Mesenchymal stem cell (in vitro differentiated cells and primary cell): ENCODE results near the gene ALKBH4.

ENCODE experiments used
- DNase-seq: peaks from one replicate; pipeline ENCODE4 v3.0.0-alpha.2; 2013
- H2AFZ ChIP-seq: one replicate; pipeline ENCODE4 v1.6.1; 2013; ENCODE audit warnings: low read depth, mild to moderate bottlenecking, control low read depth, inconsistent platforms, low read length, moderate library complexity
- H2AK5ac ChIP-seq: 2 replicates; pipeline ENCODE4 v1.6.1; 2013; ENCODE audit warnings: low read length, moderate library complexity, mild to moderate bottlenecking, inconsistent platforms; ENCODE audit not compliant: severe bottlenecking
- H2BK120ac ChIP-seq: one replicate; pipeline ENCODE4 v1.6.1; 2013; ENCODE audit warnings: low read depth, mild to moderate bottlenecking, inconsistent platforms, low read length, moderate library complexity
- H2BK12ac ChIP-seq, 2 experiments: one replicate each; pipeline ENCODE4 v1.6.1; 2013; ENCODE audit warnings: inconsistent platforms in 2 of 2, low read length in 2 of 2, mild to moderate bottlenecking in 2 of 2, moderate library complexity in 2 of 2, control low read depth in 1 of 2
- H2BK15ac ChIP-seq: one replicate; pipeline ENCODE4 v1.6.1; 2013; ENCODE audit warnings: mild to moderate bottlenecking, low read depth, inconsistent platforms; ENCODE audit not compliant: poor library complexity, severe bottlenecking
- H2BK5ac ChIP-seq: 2 replicates; pipeline ENCODE4 v1.6.1; 2013; ENCODE audit warnings: low read depth, mild to moderate bottlenecking, low read length, control low read depth, inconsistent platforms; ENCODE audit not compliant: poor library complexity, severe bottlenecking
- H3K14ac ChIP-seq, 2 experiments: one replicate each; pipeline ENCODE4 v1.6.1; 2013; ENCODE audit warnings: inconsistent platforms in 2 of 2, low read length in 2 of 2, control low read depth in 1 of 2, mild to moderate bottlenecking in 1 of 2, moderate library complexity in 1 of 2
- H3K18ac ChIP-seq, 2 experiments: one replicate each; pipeline ENCODE4 v1.6.1; 2013; ENCODE audit warnings: inconsistent platforms in 2 of 2, low read length in 2 of 2, control low read depth in 1 of 2, low read depth in 1 of 2, mild to moderate bottlenecking in 1 of 2
- H3K23ac ChIP-seq, 2 experiments: one replicate each; pipeline ENCODE4 v1.6.1; 2013; ENCODE audit warnings: inconsistent platforms in 2 of 2, low read length in 2 of 2, mild to moderate bottlenecking in 2 of 2, moderate library complexity in 2 of 2, control low read depth in 1 of 2
- H3K27ac ChIP-seq: 2 replicates; pipeline ENCODE4 v1.5.1; 2013; ENCODE audit warnings: mild to moderate bottlenecking, moderate library complexity, low read length, control low read depth, inconsistent platforms; ENCODE audit not compliant: poor library complexity, severe bottlenecking
- H3K27me3 ChIP-seq, 2 experiments: 2 replicates each; pipeline versions ENCODE4 v1.6.1 to v1.7.0; 2013; ENCODE audit warnings: low read length in 2 of 2, mild to moderate bottlenecking in 2 of 2, moderate library complexity in 2 of 2, control low read depth in 1 of 2, inconsistent platforms in 1 of 2; ENCODE audit not compliant: control insufficient read depth in 1 of 2, insufficient read depth in 1 of 2
- H3K36me3 ChIP-seq, 2 experiments: 2 replicates each; pipeline versions ENCODE4 v1.6.1 to v1.7.0; 2013; ENCODE audit warnings: low read length in 2 of 2, control low read depth in 1 of 2, inconsistent platforms in 1 of 2, low read depth in 1 of 2, mild to moderate bottlenecking in 1 of 2; ENCODE audit not compliant: insufficient read depth in 2 of 2, control insufficient read depth in 1 of 2
- H3K4ac ChIP-seq, 2 experiments: one replicate each; pipeline ENCODE4 v1.6.1; 2013; ENCODE audit warnings: inconsistent platforms in 2 of 2, low read length in 2 of 2, mild to moderate bottlenecking in 2 of 2, moderate library complexity in 2 of 2, control low read depth in 1 of 2, low read depth in 1 of 2
- H3K4me1 ChIP-seq: 2 replicates; pipeline ENCODE4 v1.6.1; 2013; ENCODE audit warnings: low read depth, low read length, control low read depth; ENCODE audit not compliant: control insufficient read depth, insufficient read depth
- H3K4me2 ChIP-seq: 2 replicates; pipeline ENCODE4 v1.6.1; 2013; ENCODE audit warnings: low read length, mild to moderate bottlenecking, inconsistent platforms; ENCODE audit not compliant: poor library complexity, severe bottlenecking
- H3K4me3 ChIP-seq, 2 experiments: 2 replicates each; pipeline versions ENCODE4 v1.5.1 to v1.7.0; 2013; ENCODE audit warnings: low read length in 2 of 2, mild to moderate bottlenecking in 2 of 2, control low read depth in 1 of 2, low read depth in 1 of 2; ENCODE audit not compliant: insufficient read depth in 1 of 2
- H3K79me1 ChIP-seq: replicated peaks from 2 replicates; pipeline ENCODE4 v1.6.1; 2013; ENCODE audit warnings: mild to moderate bottlenecking, control low read depth, low read length, inconsistent platforms; ENCODE audit not compliant: poor library complexity, severe bottlenecking
- H3K9ac ChIP-seq: 2 replicates; pipeline ENCODE4 v1.7.0; 2013; ENCODE audit warnings: mild to moderate bottlenecking, low read length, moderate library complexity
- H3K9me3 ChIP-seq: 2 replicates; pipeline ENCODE4 v1.7.0; 2013; ENCODE audit warnings: mild to moderate bottlenecking, low read length; ENCODE audit not compliant: control insufficient read depth
- H4K8ac ChIP-seq: one replicate; pipeline ENCODE4 v1.6.1; 2013; ENCODE audit warnings: inconsistent platforms, mild to moderate bottlenecking, low read length, moderate library complexity
- H4K91ac ChIP-seq: one replicate; pipeline ENCODE4 v1.6.1; 2013; ENCODE audit warnings: mild to moderate bottlenecking, low read length, inconsistent platforms
- WGBS: methylation state at CpG from one replicate; pipeline ENCODE4 v1.1.7; 2013; ENCODE audit warnings: mixed read lengths; 5-methylcytosine and 5-hydroxymethylcytosine counted together

Gene ALKBH4

GRCh38 chr7:102459221-102459844, 5.3 kb downstream of the ALKBH4 start:
- Histone ChIP-seq H2BK15ac (no peak overlapping the region), H3K27ac (no peak overlapping the region), H3K4me2 (no peak overlapping the region), H3K14ac (no peak overlapping the region), H3K27me3 (no peaks in the 10 kb centered on the region), H3K9me3 (no peaks in the 10 kb centered on the region), H3K23ac (no peak overlapping the region), H3K4me1 (peaks cover 8% of the 10 kb centered on the region), H4K8ac (no peak overlapping the region), H4K91ac (no peak overlapping the region), H3K9ac (no peak overlapping the region), H2BK120ac (no peak overlapping the region), H3K18ac (no peak overlapping the region), H2AFZ (no peak overlapping the region), H3K79me1 (peaks cover 32% of the 10 kb centered on the region), H2AK5ac (no peak overlapping the region), H3K36me3 (peaks cover 36 to 56% of the 10 kb centered on the region in 2 experiments), H3K4me3 (no peak overlapping the region), H2BK5ac (no peak overlapping the region), H3K4ac (no peak overlapping the region), H2BK12ac (no peak overlapping the region)
- 98% methylated on average over 20 of the region's 24 CpGs for WGBS
- no peak for DNase-seq

- Histone ChIP-seq H3K18ac (no peak overlapping the region), H2BK15ac (no peak overlapping the region), H3K4ac (no peak overlapping the region), H3K4me2 (no peak overlapping the region), H3K4me3 (no peak overlapping the region), H3K9ac (no peak overlapping the region), H2BK5ac (no peak overlapping the region), H3K9me3 (no peaks in the 10 kb centered on the region), H3K23ac (no peak overlapping the region), H4K8ac (no peak overlapping the region), H2BK12ac (no peak overlapping the region), H2AFZ (no peak overlapping the region), H2BK120ac (no peak overlapping the region), H3K36me3 (peaks cover 36 to 56% of the 10 kb centered on the region in 2 experiments), H3K14ac (no peak overlapping the region), H4K91ac (no peak overlapping the region), H3K79me1 (peaks cover 20% of the 10 kb centered on the region), H3K27ac (no peak overlapping the region), H3K27me3 (no peaks in the 10 kb centered on the region), H2AK5ac (no peak overlapping the region), H3K4me1 (peaks cover 2% of the 10 kb centered on the region)
- DNase-seq: no peak
- 97% methylated on average over 40 of the region's 40 CpGs for WGBS
These were observed 7.2 kb downstream of the ALKBH4 start for GRCh38 chr7:102457352-102457924.

- Histone ChIP-seq H3K14ac (no peak overlapping the region), H2BK5ac (no peak overlapping the region)
- 93% methylated on average over 10 of the region's 10 CpGs for WGBS
These were observed 8.3 kb downstream of the ALKBH4 start for GRCh38 chr7:102456327-102456726.

GRCh38 chr7:102455596-102455995, 9.1 kb downstream of the ALKBH4 start:
- Histone ChIP-seq H3K79me1 (peaks cover 8% of the 10 kb centered on the region), H2AK5ac (no peak overlapping the region), H3K4ac (no peak overlapping the region), H3K9me3 (no peaks in the 10 kb centered on the region), H3K36me3 (peaks cover 31 to 46% of the 10 kb centered on the region in 2 experiments), H2BK15ac (no peak overlapping the region), H3K27ac (no peak overlapping the region), H2BK120ac (no peak overlapping the region), H3K4me2 (no peak overlapping the region), H2BK5ac (no peak overlapping the region), H3K14ac (no peak overlapping the region), H3K4me1 (peaks cover 2% of the 10 kb centered on the region), H3K18ac (no peak overlapping the region), H3K27me3 (no peaks in the 10 kb centered on the region), H2BK12ac (no peak overlapping the region), H3K4me3 (no peak overlapping the region), H3K9ac (no peak overlapping the region), H3K23ac (no peak overlapping the region), H2AFZ (no peak overlapping the region), H4K91ac (no peak overlapping the region), H4K8ac (no peak overlapping the region)
- DNase-seq: no peak
- 93% methylated on average over 11 of the region's 11 CpGs for WGBS

More at GRCh38 chr7:102456327-102456726, 8.3 kb downstream of the ALKBH4 start:
- Histone ChIP-seq H4K8ac (no peak overlapping the region), H3K9ac (no peak overlapping the region), H3K4ac (no peak overlapping the region), H2AFZ (no peak overlapping the region), H3K27me3 (no peaks in the 10 kb centered on the region), H3K36me3 (peaks cover 31 to 49% of the 10 kb centered on the region in 2 experiments), H3K4me1 (peaks cover 2% of the 10 kb centered on the region), H2AK5ac (no peak overlapping the region), H3K23ac (no peak overlapping the region), H3K4me2 (no peak overlapping the region), H3K4me3 (no peak overlapping the region), H3K79me1 (peaks cover 12% of the 10 kb centered on the region), H3K27ac (no peak overlapping the region), H3K18ac (no peak overlapping the region), H3K9me3 (no peaks in the 10 kb centered on the region), H2BK120ac (no peak overlapping the region), H4K91ac (no peak overlapping the region), H2BK15ac (no peak overlapping the region), H2BK12ac (no peak overlapping the region)
- DNase-seq: no peak
